Activated T-helper 1 cell treated with anti-CD3 and anti-CD28 coated beads, Interleukin-12 subunit alpha, Interleukin-12 subunit beta, Interleukin-2, Interleukin-4 antibody, amounts not matched to agents 30 ng/mL and 10 ng/mL and 1 ng/mL, durations not matched to agents 14 hours and 24 hours and 36 hours (primary cell): Measurements from ENCODE around the gene SLC8B1. TPM values are rescaled to one million over a fixed set of nuclear protein-coding genes. Genes with fewer than 3 reads are reported as not detected.
"Not testable (repeated sequence)": the region's sequence is repeated elsewhere in the genome, so short reads cannot be mapped to it uniquely, and the experiment has no call there.

Source experiments
- DNase-seq: peaks from one replicate; pipeline ENCODE4 v3.0.0; 2021; ENCODE audit warnings: low spot score
- H3K27ac Mint-ChIP-seq: one replicate; pipeline ENCODE4 v1.8.0; 2021; ENCODE audit warnings: mild to moderate bottlenecking, mixed read lengths
- H3K27me3 Mint-ChIP-seq: one replicate; pipeline ENCODE4 v1.8.0; 2022; ENCODE audit warnings: mild to moderate bottlenecking, moderate library complexity, mixed read lengths; ENCODE audit not compliant: insufficient read depth
- H3K36me3 Mint-ChIP-seq: one replicate; pipeline ENCODE4 v1.8.0; 2021; ENCODE audit warnings: low read depth, mixed read lengths
- H3K4me1 Mint-ChIP-seq: one replicate; pipeline ENCODE4 v1.8.0; 2021; ENCODE audit warnings: low read depth, mixed read lengths
- H3K4me3 Mint-ChIP-seq: one replicate; pipeline ENCODE4 v1.8.0; 2021; ENCODE audit warnings: mild to moderate bottlenecking, moderate library complexity, mixed read lengths
- H3K9me3 Mint-ChIP-seq: one replicate; pipeline ENCODE4 v1.8.0; 2021; ENCODE audit warnings: mixed read lengths
- intact Hi-C: fragments of 100-400 bp; cut with micrococcal nuclease; formaldehyde crosslinking; loops from one replicate; pipeline ENCODE4 v1.15.1; 2024
- total RNA-seq: library from RNA; stranded (reverse); gene quantifications from 2 replicates; pipeline ENCODE4 v1.2.3, GENCODE V29; 2022

Gene SLC8B1
- total RNA-seq, 1 donor from 2014 or later, result 21.2 TPM

DNA sequence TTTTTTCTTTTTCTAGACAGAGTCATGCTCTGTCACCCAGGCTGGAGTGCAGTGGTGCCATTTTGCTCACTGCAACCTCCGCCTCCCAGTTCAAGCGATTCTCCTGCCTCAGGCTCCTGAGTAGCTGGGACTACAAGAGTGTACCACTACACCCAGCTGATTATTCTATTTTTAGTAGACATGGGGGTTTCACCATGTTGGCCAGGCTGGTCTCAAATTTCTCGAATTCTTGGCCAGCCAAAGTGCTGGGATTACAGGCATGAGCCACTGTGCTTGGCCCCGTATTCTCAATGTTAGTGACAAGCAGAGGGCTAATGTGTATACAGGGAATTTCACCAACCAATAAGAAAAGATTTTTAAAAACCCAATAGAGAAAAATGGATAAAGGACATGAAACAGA, 31.9 kb upstream of the SLC8B1 start:
- H3K4me1 Mint-ChIP-seq, result peaks cover 7% of the 10 kb centered on the region
- no peaks in the 10 kb centered on the region for H3K36me3 Mint-ChIP-seq
- no peak for DNase-seq
- H3K9me3 Mint-ChIP-seq, result no peaks in the 10 kb centered on the region
- no peaks in the 10 kb centered on the region for H3K27me3 Mint-ChIP-seq
- no peak overlapping the region for H3K27ac Mint-ChIP-seq
- no peak overlapping the region for H3K4me3 Mint-ChIP-seq
- intact Hi-C loops, result no loop called here

DNA sequence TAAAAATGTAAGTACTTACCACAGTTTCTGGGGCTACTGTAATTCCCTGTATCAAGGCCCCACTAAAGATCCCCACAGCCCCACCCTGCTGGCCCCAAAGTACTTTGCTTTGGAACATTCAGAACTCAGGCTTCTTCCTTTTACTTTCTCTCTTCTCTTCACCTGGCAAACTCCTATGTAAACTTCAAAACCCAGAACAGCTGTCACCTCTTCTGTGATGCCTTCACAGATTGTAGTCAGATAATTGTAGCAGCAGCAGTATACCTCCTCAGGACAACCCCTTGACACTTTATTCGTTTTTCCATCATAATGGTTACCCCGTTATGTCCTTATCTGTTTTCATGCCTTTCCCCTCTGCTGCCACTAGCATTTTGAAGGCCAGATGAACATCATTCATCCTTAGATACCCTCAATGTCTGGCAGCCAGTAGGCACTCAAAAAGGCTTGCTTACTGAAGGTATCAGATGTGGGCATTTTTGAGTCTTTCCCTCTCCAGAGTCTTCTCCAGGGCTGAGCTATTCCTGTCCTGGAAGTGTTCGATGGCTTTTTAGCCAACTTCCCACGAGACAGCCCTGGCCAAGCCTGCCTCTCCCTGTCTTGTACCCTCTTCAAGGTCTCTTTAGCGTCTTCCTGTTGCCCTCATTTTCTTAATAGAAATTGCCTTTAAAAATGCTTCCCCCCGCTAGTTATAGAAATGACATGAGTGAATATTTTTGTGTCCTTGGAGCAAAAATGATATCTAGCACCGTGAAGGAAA, 30.9 kb upstream of the SLC8B1 start:
- peaks cover 3% of the 10 kb centered on the region for H3K4me1 Mint-ChIP-seq
- no peak overlapping the region for H3K27ac Mint-ChIP-seq
- H3K9me3 Mint-ChIP-seq, result no peaks in the 10 kb centered on the region
- intact Hi-C loops, result no loop called here
- H3K36me3 Mint-ChIP-seq, result peaks cover 3% of the 10 kb centered on the region
- H3K4me3 Mint-ChIP-seq, result no peak overlapping the region
- no peaks in the 10 kb centered on the region for H3K27me3 Mint-ChIP-seq
- DNase-seq, result no peak

DNA sequence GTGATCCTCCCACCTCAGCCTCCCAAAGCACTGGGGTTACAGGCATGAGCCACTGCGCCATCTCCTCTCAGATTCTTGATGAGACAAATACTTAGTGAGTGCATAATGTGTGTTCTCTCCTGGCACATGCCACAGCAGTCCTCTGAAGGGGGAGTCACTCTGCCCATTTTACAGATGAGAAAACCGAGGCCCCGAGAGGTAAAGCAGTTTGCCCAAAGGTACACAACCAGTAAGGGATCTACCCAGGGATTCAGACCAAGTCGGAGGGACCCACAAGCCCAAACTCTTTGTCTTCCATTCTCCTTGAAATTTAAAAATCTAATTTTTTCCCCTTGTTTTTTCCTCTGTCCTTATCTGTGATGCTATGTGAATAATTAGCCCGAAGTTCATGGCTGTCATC, 29.8 kb upstream of the SLC8B1 start:
- intact Hi-C loops, result no loop called here
- no peak for DNase-seq
- peaks cover 5% of the 10 kb centered on the region for H3K4me1 Mint-ChIP-seq
- peaks cover 3% of the 10 kb centered on the region for H3K36me3 Mint-ChIP-seq
- no peak overlapping the region for H3K4me3 Mint-ChIP-seq
- H3K27me3 Mint-ChIP-seq, result no peaks in the 10 kb centered on the region
- no peak overlapping the region for H3K27ac Mint-ChIP-seq
- no peaks in the 10 kb centered on the region for H3K9me3 Mint-ChIP-seq

DNA sequence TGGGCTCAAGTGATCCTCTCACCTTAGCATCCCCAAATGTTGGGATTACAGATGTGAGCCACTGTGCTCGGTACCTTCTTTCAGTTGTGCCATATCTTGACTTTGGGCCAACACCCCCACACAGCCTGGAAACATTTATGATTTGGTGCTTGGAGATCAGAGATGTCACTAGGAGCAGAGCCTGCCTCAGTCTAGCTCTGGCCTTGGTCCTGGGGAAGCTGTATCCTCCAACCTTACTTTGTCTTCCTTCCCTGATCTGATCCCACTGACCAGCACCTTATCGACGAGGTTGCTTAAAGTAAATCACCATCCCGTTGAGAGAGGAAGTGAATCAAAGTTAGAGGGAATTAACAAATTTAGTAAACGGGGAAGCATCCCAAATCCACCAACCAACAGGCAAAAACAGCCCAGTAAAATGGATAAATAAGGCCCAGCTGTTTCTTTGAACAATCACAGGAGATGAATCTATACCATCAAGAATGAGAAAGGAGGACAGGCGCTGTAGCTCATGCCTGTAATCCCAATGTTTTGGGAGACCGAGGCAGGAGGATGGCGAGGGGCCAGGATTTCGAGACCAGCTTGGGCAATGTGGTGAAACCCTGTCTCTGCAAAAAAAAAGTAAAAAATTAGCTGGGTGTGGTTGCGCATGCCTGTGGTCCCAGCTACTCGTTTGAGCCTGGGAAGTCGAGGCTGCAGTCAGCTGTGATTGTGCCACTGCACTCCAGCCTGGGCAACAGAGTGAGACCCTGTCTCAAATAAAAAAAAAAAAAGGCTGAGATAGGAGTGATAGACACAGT, 26.9 kb upstream of the SLC8B1 start:
- intact Hi-C loops, result no loop called here
- peaks cover 3% of the 10 kb centered on the region for H3K36me3 Mint-ChIP-seq
- DNase-seq, result no peak
- no peak overlapping the region for H3K27ac Mint-ChIP-seq
- peaks cover 13% of the 10 kb centered on the region for H3K4me1 Mint-ChIP-seq
- no peaks in the 10 kb centered on the region for H3K9me3 Mint-ChIP-seq
- H3K27me3 Mint-ChIP-seq, result no peaks in the 10 kb centered on the region
- H3K4me3 Mint-ChIP-seq, result no peak overlapping the region

DNA sequence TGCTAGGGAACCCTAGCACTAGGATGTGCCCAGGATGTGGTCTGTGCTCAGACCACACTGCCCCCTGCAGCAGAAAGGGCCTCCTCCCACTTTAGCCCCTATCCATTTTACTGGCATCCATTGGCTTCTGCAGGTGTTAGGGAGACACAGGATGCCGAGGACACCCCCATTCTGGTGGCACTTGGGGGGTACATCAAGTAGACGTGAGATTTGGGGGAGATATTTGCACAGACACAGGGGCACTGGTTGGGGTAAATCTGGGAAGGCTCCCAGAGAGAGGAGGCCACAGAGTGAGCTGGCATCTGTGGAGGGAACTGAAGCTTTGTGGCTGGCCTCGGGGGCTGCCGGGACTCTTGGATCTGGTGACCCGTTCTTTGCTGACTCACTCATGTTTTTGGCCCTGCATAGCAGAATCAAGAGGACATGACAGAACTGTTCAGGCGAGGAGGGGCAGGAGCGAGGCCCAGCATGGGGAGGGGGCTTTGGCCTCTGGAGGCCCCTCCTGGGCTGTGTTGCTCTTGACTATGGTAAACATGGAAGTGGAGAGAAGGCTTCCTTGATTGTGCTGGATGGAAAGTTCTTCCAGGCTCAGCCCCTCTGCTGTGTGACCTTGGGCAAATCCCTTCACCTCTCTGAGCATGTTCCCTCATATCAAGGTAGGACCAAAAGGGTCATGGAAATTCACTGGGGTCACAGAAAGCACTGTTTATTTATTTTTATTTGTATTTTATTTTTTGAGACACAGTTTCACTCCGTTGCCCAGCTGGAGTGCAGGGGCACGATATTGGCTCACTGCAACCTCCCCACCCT, 25.2 kb upstream of the SLC8B1 start:
- Mint-ChIP-seq H3K27ac (no peak overlapping the region), H3K4me1 (peaks cover 13% of the 10 kb centered on the region), H3K4me3 (peak overlapping the region; percentile 89), H3K9me3 (no peaks in the 10 kb centered on the region), H3K36me3 (peaks cover 3% of the 10 kb centered on the region), H3K27me3 (peaks cover 4% of the 10 kb centered on the region)
- DNase-seq, result no peak
- intact Hi-C loops, result loop anchor here (2.0 to 5.0 kb wide), 4 partner anchors 63 to 607 kb away; partner anchors contain the start of genes OAS2, RBM19 and SDSL

DNA sequence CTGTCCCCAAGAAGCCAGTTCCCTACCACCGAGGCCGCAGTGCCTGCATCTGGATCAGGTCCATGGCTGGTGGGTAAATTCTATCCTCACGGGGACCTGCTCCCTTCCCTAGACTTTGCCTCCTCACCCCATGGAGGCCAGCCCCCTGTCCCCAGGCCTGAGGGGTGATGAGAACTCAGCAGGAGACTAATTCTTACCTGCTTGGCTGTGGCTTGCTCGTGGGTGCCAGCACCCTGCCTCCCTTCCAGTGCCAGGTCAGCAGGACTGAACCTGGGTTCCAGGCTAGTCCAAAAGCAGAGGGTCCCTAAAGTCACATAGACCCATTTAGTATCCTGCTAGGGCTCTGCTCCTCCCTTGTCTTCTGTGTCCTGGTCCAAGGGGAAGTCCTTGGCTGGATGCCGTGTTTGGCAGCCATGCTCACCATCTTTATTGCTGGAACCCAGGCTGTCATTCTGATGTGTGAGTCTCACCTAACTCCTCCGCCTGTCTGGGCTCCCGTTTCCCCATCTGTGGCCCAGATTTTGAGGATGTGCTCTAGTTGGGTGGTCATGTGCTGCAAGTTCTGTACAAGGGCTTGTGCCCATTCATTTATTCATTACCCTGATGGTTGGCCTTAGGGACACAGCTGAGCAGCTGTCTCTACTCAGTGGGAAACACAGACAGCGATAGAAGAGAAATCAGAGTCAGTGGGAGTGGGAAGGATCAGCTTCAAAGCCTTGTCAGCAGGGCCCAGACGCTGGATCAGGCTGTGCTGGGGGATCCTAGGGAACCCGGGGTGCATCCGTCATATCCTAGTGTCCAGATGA, 24.4 kb upstream of the SLC8B1 start:
- DNase-seq, result no peak
- Mint-ChIP-seq H3K36me3 (peaks cover 3% of the 10 kb centered on the region), H3K4me3 (peak overlapping the region; percentile 89), H3K9me3 (no peaks in the 10 kb centered on the region), H3K27me3 (peaks cover 4% of the 10 kb centered on the region), H3K27ac (peak overlapping the region; percentile 69), H3K4me1 (peaks cover 13% of the 10 kb centered on the region)
- intact Hi-C loops, result loop anchor here (2.0 to 5.0 kb wide), 4 partner anchors 63 to 607 kb away; partner anchors contain the start of genes OAS2, RBM19 and SDSL

DNA sequence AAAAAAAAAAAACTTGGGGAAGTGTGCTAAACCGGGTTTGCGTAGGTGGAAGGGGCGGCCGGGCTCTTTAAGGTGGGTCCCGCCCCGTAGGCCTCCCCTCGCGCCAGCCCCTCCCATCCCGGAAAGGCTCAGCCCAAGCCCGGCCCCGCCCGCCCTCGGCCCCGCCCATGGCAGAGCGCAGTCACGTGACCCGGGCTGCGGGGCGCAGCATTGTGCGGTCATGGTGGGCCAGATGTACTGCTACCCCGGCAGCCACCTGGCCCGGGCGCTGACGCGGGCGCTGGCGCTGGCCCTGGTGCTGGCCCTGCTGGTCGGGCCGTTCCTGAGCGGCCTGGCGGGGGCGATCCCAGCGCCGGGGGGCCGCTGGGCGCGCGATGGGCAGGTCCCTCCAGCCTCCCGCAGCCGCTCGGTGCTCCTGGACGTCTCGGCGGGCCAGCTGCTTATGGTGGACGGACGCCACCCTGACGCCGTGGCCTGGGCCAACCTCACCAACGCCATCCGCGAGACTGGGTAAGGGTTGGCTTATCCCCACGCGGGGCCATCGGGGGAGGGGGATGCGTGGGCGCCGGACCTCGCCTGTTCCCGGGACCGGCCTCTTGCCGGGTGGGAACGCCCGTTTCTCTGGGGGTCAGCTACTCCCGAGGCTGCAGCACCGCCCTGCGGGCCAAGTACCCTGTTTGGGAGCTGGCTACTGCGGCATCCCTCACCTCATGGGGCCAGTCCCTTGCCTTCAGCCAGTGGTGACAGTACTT, 23.6 kb upstream of the SLC8B1 start, which contains the start of gene PLBD2:
Gene PLBD2 (plus strand): TSS at position 207 of the 752 bp plus-strand sequence. CDS start 14 bp downstream, at position 221.
- DNase-seq, result peak; percentile 89
- peak within 1 kb of the TSS; percentile 89 for H3K4me3 Mint-ChIP-seq
- peak within 1 kb of the TSS; percentile 69 for H3K27ac Mint-ChIP-seq
- H3K36me3 Mint-ChIP-seq, result peaks cover 3% of the 10 kb centered on the region
- intact Hi-C loops, result loop anchor here (1.0 to 5.0 kb wide), 7 partner anchors 23 to 608 kb away; partner anchors contain the start of genes DDX54, OAS2, RBM19 and RITA1
- H3K4me1 Mint-ChIP-seq, result peaks cover 13% of the 10 kb centered on the region
- H3K9me3 Mint-ChIP-seq, result no peaks in the 10 kb centered on the region
- peaks cover 4% of the 10 kb centered on the region for H3K27me3 Mint-ChIP-seq

DNA sequence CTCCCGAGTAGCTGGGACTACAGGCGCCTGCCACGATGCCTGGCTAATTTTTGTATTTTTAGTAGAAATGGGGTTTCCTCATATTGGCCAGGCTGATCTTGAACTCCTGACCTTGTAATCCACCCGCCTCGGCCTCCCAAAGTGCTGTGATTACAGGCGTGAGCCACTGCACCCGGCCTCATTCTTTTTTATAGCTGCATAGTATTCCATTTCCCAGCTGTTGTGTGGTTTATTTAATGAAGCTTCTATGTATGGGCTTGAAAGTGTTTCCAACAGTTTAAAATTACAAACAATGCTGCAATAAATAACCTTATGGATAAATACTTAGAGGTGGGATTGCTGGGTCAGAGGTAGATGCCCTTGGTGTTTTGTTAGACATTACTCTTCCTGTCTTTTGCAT, 19.3 kb upstream of the SLC8B1 start:
- H3K27me3 Mint-ChIP-seq, result peaks cover 21% of the 10 kb centered on the region
- H3K9me3 Mint-ChIP-seq, intact Hi-C loops, H3K4me3 Mint-ChIP-seq, H3K4me1 Mint-ChIP-seq, H3K27ac Mint-ChIP-seq, H3K36me3 Mint-ChIP-seq, DNase-seq: not testable (repeated sequence)

DNA sequence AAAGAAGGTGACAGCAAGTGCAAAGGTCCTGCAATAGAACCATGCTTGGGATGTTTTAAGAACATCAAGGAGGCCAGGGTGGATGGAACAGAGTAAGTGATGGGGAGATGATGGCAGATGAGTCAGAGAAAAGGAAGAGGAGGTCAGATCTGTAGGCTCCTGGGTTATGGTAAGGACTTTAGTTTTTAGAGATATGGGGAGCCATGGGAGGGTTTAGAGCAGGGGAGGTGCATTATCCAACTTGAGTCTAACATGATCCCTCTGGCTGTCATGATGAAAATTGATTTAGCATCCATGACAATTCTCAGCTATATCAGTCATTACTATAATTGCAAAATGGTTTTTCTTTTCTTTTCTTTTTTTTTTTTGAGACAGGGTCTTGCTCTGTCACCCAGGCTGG, 16.2 kb upstream of the SLC8B1 start:
- Mint-ChIP-seq H3K4me3 (no peak overlapping the region), H3K27ac (no peak overlapping the region), H3K27me3 (peaks cover 20% of the 10 kb centered on the region), H3K36me3 (no peaks in the 10 kb centered on the region), H3K4me1 (no peaks in the 10 kb centered on the region), H3K9me3 (no peaks in the 10 kb centered on the region)
- DNase-seq, result no peak
- intact Hi-C loops, result no loop called here

DNA sequence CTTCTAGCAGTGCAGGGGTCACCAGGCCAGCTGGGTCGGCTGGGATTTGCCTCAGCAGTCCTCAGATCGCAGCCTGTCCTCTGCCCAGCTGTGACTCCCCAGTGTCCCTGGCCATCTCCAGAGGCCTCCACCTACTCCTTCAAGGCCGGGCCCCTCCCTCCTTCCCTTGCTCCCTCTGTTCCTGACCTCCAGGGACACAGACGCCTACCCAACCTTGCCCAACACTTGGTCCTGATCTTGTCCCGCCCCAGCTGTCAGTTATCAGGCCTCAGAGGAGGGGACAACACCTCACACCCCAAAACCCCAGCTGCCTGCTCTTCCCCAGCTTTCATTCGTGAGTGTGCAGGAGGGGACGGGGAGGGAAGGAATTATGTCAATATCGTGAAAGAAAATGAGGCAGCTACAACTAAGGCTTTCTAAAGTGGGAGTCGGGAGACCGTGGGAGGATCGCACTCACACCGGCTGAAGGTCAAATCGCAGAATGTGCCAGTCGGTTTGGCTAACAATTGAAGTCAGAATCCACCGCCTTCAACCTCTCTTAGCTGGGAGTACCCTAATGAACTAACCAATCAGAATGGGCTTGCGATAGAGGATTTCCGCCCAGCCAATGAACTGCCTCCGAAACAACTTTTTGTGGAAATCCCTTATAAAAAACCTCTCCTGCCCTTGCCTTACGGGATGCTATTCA, 14.1 kb upstream of the SLC8B1 start:
- no peak for DNase-seq
- Mint-ChIP-seq H3K4me1 (no peaks in the 10 kb centered on the region), H3K9me3 (no peaks in the 10 kb centered on the region), H3K27me3 (peaks cover 17% of the 10 kb centered on the region), H3K36me3 (no peaks in the 10 kb centered on the region), H3K4me3 (no peak overlapping the region), H3K27ac (no peak overlapping the region)
- intact Hi-C loops, result no loop called here

DNA sequence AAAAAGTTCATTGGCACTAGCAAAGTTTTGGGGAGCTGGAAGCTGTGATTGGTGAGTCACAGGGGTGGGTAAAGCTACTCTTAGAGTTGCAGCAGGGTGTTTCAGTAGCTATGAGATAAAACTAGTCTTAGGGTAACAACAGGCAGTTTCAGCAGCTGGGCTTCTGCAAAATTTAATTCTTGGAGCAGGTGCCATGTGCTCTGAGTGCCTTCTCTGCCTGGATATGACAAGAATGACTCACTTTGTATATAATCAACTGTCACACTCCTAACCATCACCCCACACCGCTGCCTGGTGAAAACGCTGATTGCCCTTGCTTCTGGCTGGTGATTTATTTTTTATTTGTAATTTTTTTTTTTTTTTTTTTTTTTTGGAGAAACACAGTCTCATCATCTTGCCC, 13.0 kb upstream of the SLC8B1 start:
- Mint-ChIP-seq H3K4me3 (no peak overlapping the region), H3K4me1 (no peaks in the 10 kb centered on the region), H3K36me3 (no peaks in the 10 kb centered on the region), H3K27ac (no peak overlapping the region), H3K27me3 (peaks cover 14% of the 10 kb centered on the region), H3K9me3 (no peaks in the 10 kb centered on the region)
- intact Hi-C loops, result no loop called here
- DNase-seq, result no peak
